GM21619 (cell line): ENCODE results near the gene CCNL1.
A peak's percentile ranks its signal among the peaks of the same experiment; 100 is the strongest.
"Not testable (repeated sequence)": the region's sequence is repeated elsewhere in the genome, so short reads cannot be mapped to it uniquely, and the experiment has no call there.

Experiments
- ATAC-seq: cut with Tn5 transposase; IDR thresholded peaks from one replicate; pipeline ENCODE4 v1.9.1; 2021; ENCODE audit not compliant: unreplicated experiment

CCNL1 gene

GRCh38 chr3:157159762-157160657, at the start of gene CCNL1:
TSS of gene CCNL1 (minus strand) at chr3:157160147. CDS start at chr3:157160094, 53 bp downstream.
- ATAC-seq = peak; percentile 78

DNA sequence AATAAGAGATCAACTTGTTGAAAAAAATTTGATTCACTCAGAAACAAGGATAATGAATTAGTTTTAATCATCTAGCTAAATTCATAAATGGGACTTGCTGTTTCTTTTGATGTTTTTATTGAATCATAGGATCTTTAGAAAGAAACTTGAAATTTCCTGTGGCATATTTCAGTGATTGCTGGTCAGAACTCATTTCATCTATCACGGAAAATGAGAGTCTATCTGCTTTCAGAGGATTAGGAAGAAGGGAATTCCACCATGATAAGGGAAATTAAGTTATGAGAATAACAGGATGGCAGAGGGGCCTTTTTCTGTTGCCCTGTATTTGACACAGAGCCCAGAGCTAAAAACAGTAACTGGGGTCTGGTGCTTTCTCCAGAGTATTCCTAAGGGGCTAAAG, 44.9 kb upstream of the CCNL1 start:
- ATAC-seq = no peak

DNA sequence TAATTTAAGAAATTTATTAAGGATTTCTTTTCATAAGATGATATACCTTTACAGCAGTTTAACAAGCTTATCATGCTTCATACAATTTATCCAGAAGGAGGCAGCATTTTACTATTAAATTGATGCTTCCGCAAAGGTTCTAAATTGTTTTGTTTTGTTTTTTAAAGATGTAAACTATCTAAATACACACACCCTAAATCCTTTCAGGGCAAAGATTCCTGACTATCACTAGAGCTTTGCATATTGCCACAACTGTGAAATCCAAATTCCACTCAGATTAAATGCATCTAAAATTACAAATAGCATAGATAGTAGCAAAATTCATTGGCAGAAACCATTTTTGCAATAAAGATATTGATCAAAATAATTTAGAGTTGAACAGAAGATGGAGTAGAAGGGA, 44.5 kb upstream of the CCNL1 start:
- no peak for ATAC-seq

GRCh38 chr3:157201648-157202278, 41.8 kb upstream of the CCNL1 start:
- peak; percentile 82 for ATAC-seq

GRCh38 chr3:157199841-157200240, 39.9 kb upstream of the CCNL1 start:
- ATAC-seq = no peak

- ATAC-seq = no peak
These were observed 36.0 kb upstream of the CCNL1 start for GRCh38 chr3:157195965-157196364.

DNA sequence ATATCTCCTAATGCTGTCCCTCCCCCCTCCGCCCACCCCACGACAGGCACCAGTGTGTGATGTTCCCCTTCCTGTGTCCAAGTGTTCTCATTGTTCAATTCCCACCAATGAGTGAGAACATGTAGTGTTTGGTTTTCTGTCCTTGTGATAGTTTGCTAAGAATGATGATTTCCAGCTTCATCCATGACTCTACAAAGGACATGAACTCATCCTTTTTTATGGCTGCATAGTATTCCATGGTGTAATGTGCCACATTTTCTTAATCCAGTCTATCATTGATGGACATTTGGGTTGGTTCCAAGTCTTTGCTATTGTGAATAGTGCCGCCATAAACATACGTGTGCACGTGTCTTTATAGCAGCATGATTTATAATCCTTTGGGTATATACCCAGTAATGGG, 31.2 kb upstream of the CCNL1 start:
- ATAC-seq = not testable (repeated sequence)

DNA sequence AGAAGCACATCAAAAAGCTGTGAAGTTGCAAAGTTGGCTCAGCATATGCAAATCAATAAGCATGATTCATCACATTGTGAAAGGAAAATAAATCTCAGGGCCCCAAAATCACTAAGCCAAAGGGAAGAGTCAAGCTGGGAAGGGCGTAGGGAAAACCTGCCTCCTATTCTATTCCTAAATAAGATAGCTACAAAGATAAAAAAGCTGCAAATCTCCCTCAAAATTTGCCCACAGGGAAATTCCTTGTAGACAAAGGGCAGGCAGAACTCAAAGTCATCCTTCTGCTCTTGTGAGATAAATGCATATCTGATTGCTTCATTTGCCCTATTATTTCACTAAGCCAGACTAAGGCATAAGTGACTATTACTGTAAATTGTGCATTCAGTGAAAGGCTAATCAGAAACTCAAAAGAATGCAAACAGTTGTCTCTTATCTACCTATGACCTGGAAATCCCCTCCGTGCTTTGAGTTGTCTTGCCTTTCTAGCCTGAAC, 30.5 kb upstream of the CCNL1 start:
- ATAC-seq = no peak

DNA sequence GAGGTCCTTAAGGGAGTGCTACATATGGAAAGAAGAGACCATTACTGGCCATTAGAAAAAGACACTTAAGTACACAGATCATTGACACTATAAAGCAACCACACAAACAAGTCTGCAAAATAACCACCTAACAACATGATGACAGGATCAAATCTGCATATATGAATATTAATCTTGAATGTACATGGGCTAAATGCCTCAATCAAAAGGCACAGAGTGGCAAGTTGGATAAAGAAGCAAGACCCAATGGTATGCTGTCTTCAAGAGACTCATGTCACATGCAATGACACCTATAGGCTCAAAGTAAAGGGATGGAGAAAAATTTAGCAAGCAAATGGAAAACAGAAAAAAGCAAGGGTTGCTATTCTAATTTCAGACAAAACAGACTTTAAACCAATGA, 28.4 kb upstream of the CCNL1 start:
- ATAC-seq = no peak

GRCh38 chr3:157182879-157183278, 22.9 kb upstream of the CCNL1 start:
- ATAC-seq = no peak

- no peak for ATAC-seq
These were observed 20.3 kb upstream of the CCNL1 start for GRCh38 chr3:157180262-157180661.

GRCh38 chr3:157179365-157179803, 19.4 kb upstream of the CCNL1 start:
- no peak for ATAC-seq

DNA sequence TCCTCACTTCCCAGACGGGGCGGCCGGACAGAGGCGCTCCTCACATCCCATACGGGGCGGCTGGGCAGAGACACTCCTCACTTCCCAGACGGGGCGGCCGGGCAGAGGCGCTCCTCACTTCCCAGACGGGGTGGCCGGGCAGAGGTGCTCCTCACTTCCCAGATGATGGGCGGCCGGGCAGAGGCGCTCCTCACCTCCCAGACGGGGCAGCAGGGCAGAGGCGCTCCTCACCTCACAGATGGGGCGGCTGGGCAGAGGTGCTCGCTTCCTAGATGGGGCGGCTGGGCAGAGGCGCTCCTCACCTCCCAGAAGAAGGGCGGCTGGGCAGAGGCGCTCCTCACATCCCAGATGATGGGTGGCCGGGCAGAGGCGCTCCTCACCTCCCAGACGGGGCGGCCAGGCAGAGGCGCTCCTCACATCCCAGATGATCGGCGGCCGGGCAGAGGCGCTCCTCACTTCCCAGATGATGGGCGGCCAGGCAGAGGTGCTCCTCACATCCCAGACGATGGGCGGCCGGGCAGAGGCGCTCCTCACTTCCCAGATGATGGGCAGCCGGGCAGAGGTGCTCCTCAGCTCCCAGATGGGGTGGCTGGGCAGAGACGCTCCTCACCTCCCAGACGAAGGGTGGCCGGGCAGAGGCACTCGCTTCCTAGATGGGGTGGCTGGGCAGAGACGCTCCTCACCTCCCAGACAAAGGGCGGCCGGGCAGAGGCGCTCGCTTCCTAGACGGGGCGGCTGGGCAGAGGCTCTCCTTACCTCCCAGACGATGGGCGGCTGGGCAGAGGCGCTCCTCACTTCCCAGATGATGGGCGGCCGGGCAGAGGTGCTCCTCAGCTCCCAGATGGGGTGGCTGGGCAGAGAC, 18.8 kb upstream of the CCNL1 start:
- not testable (repeated sequence) for ATAC-seq

DNA sequence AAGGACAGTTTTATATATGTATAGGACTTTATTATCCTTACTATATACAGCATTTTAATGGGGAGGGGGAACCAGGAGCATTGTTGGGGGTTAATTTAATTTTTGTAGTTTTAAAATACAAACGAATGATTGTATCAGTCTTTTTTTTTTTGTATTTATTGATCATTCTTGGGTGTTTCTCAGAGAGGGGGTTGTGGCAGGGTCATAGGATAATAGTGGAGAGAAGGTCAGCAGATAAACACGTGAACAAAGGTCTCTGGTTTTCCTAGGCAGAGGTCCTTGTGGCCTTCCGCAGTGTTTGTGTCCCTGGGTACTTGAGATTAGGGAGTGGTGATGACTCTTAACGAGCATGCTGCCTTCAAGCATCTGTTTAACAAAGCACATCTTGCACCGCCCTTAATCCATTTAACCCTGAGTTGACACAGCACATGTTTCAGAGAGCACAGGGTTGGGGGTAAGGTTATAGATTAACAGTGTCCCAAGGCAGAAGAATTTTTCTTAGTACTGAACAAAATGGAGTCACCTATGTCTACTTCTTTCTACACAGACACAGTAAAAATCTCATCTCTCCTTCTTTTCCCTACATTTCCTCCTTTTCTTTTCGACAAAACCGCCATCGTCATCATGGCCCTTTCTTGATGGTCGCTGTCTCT, 18.0 kb upstream of the CCNL1 start:
- ATAC-seq = not testable (repeated sequence)

DNA sequence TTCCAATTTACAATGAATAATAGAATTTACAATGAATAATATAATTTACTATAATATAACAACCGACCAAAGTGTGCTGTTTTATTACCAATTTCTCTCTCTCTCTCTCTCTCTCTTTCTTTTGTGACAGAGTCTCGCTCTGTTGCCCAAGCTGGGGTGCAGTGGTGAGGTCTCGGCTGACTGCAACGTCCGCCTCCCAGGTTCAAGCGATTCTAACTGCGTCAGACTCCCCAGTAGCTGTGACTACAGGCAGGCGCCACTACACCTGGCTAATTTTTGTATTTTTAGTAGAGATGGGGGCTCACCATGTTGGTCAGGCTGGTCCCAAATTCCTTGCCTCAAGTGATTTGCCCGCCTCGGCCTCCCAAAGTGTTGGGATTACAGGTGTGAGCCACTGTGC, 17.0 kb upstream of the CCNL1 start:
- ATAC-seq = no peak

GRCh38 chr3:157175691-157176507, 16.0 kb upstream of the CCNL1 start:
- no peak for ATAC-seq

DNA sequence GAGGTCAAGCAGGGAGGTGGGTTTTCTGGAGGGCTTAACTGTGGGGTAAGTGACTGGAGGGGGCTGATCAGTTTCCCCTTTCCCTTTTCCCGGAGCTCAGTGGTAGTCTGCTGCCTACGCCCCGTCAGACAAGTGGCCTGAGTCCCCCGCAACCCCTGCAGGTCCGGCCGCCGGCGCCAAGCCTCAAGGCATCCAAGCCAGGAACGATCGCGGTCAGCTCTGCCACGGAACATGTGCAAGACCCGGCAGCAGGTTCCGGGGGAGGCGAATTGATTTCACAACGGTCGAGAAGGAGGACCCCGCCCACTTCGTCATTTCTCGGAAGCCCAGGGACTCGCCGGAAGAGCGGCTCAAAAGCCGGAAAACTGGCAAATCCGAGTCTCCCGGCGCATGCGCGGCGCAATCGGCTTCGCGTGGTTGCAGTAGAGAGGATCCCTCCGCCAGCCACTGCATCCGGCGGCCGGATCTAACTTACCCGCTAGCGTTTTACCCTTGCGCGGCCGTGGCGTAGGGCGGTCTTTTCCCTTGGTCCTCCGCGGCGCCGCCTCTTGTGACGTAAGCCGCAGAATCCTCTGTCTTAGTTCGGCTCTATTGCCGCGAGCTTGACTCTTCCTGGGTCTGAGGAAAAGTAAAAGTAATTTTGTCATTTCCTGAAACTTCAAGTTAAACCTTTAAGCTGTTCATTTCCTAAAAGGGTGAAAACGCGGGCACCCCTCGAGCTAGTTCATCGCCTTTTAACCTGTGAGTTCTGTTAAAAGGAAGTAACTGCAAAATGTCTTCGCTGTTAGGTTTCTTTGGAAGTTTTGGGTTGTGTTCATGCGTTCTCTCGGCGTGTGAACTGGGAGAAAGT, 14.9 kb upstream of the CCNL1 start:
- peak; percentile 94 for ATAC-seq

GRCh38 chr3:157174290-157174648, 14.3 kb upstream of the CCNL1 start:
- ATAC-seq = no peak

GRCh38 chr3:157173343-157173742, 13.4 kb upstream of the CCNL1 start:
- ATAC-seq = not testable (repeated sequence)
